HEK293T (cell line): ENCODE results near the gene SLC25A34.

ENCODE experiments used
- CTCF ChIA-PET: fragments of 350-600 bp; formaldehyde crosslinking; extraction: SDS; loops from one replicate; lab custom pipeline; 2021; ENCODE audit warnings: antibody characterized with exemption, inconsistent platforms; lab: Yijun Ruan, JAX
- POLR2A ChIA-PET: fragments of 350-600 bp; formaldehyde crosslinking; extraction: SDS; loops from one replicate; lab custom pipeline; 2020; ENCODE audit warnings: antibody characterized with exemption, inconsistent platforms; lab: Yijun Ruan, JAX
- DNase-seq: peaks from one replicate; pipeline ENCODE4 v3.0.0; 2012; ENCODE audit warnings: mixed read lengths; ENCODE audit errors: extremely low spot score
- ARNT ChIP-seq: fragments of 450-650 bp; IDR thresholded peaks from 2 replicates; pipeline ENCODE4 v1.6.1; 2017; ENCODE audit warnings: mild to moderate bottlenecking
- BHLHE40 ChIP-seq: fragments of 450-650 bp; IDR thresholded peaks from 2 replicates; pipeline ENCODE4 v1.6.1; 2016; ENCODE audit warnings: mild to moderate bottlenecking, moderate library complexity, borderline replicate concordance
- CTBP1 ChIP-seq: fragments of 450-650 bp; IDR thresholded peaks from 2 replicates; pipeline ENCODE4 v1.6.1; 2016; ENCODE audit warnings: borderline replicate concordance
- ELF4 ChIP-seq: fragments of 450-650 bp; IDR thresholded peaks from 2 replicates; pipeline ENCODE4 v1.6.1; 2017; ENCODE audit warnings: antibody characterized with exemption
- FOXA1 ChIP-seq: fragments of 450-650 bp; IDR thresholded peaks from 2 replicates; pipeline ENCODE4 v1.6.1; 2016; ENCODE audit warnings: mild to moderate bottlenecking
- FOXK2 ChIP-seq: fragments of 450-650 bp; IDR thresholded peaks from 2 replicates; pipeline ENCODE4 v1.6.1; 2016; ENCODE audit warnings: mild to moderate bottlenecking
- FOXM1 ChIP-seq: fragments of 450-650 bp; IDR thresholded peaks from 2 replicates; pipeline ENCODE4 v1.6.1; 2017; ENCODE audit warnings: mild to moderate bottlenecking, borderline replicate concordance
- HDGF ChIP-seq: fragments of 450-650 bp; IDR thresholded peaks from 2 replicates; pipeline ENCODE4 v1.6.1; 2017; ENCODE audit warnings: antibody characterized with exemption, borderline replicate concordance
- L3MBTL2 ChIP-seq: fragments of 450-650 bp; conservative IDR thresholded peaks from 2 replicates; pipeline ENCODE4 v1.6.1; 2016; ENCODE audit warnings: mild to moderate bottlenecking
- LEF1 ChIP-seq: fragments of 450-650 bp; IDR thresholded peaks from 2 replicates; pipeline ENCODE4 v1.6.1; 2017; ENCODE audit warnings: mild to moderate bottlenecking, borderline replicate concordance
- NFRKB ChIP-seq: fragments of 450-650 bp; IDR thresholded peaks from 2 replicates; pipeline ENCODE4 v1.6.1; 2016; ENCODE audit warnings: mild to moderate bottlenecking, moderate library complexity
- SP1 ChIP-seq: fragments of 450-650 bp; IDR thresholded peaks from 2 replicates; pipeline ENCODE4 v1.6.1; 2017
- SUZ12 ChIP-seq: fragments of 450-650 bp; IDR thresholded peaks from 2 replicates; pipeline ENCODE4 v1.6.1; 2016; ENCODE audit warnings: mild to moderate bottlenecking
- TARDBP ChIP-seq: fragments of 450-650 bp; IDR thresholded peaks from 2 replicates; pipeline ENCODE4 v1.6.1; 2016
- ZNF384 ChIP-seq: fragments of 450-650 bp; IDR thresholded peaks from 2 replicates; pipeline ENCODE4 v1.6.1; 2016
- TF ChIP-seq, protein P1 (sequence below): fragments of 450-650 bp; IDR thresholded peaks from 2 replicates; pipeline ENCODE4 v1.6.1; 2016

The SLC25A34 gene

GRCh38 chr1:15717418-15718125 lies 18.5 kb upstream of the SLC25A34 start:
- TF ChIP-seq, protein P1, sequence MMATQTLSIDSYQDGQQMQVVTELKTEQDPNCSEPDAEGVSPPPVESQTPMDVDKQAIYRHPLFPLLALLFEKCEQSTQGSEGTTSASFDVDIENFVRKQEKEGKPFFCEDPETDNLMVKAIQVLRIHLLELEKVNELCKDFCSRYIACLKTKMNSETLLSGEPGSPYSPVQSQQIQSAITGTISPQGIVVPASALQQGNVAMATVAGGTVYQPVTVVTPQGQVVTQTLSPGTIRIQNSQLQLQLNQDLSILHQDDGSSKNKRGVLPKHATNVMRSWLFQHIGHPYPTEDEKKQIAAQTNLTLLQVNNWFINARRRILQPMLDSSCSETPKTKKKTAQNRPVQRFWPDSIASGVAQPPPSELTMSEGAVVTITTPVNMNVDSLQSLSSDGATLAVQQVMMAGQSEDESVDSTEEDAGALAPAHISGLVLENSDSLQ, result no peak
- no peak for TF ChIP-seq ARNT
- no peak for TF ChIP-seq LEF1
- TF ChIP-seq SUZ12, result no peak
- TF ChIP-seq CTBP1, result no peak
- no peak for TF ChIP-seq BHLHE40
- no peak for DNase-seq
- ChIA-PET CTCF (no interaction called here), POLR2A (no interaction called here)

DNA sequence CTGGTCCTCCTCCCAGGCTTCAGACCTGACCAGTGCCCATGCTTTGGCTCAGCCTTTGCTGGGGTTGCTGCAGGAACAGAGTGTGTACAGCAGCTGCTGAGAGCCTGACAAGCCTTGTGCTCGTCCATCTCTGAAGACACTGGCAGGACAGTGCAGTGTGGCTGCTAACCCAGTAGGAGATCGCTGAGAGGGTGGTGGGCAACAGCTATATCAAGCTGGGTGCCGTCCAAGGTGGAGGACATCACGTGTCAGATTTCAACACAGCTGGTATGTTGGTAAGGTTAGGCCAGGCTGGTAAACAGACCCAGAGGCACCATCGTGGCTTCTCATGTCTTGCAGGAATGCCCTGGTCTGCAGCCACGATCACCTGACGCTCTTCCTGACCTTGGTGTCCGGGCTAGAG lies 17.9 kb upstream of the SLC25A34 start:
- CTCF ChIA-PET, result no interaction called here
- TF ChIP-seq ZNF384, result no peak
- no peak for TF ChIP-seq FOXA1
- no peak for TF ChIP-seq BHLHE40
- TF ChIP-seq SUZ12, result no peak
- TF ChIP-seq HDGF, result no peak
- TF ChIP-seq LEF1, result no peak
- TF ChIP-seq ARNT, result no peak
- no peak for TF ChIP-seq FOXK2
- TF ChIP-seq SP1, result no peak
- POLR2A ChIA-PET, result no interaction called here
- DNase-seq, result no peak

DNA sequence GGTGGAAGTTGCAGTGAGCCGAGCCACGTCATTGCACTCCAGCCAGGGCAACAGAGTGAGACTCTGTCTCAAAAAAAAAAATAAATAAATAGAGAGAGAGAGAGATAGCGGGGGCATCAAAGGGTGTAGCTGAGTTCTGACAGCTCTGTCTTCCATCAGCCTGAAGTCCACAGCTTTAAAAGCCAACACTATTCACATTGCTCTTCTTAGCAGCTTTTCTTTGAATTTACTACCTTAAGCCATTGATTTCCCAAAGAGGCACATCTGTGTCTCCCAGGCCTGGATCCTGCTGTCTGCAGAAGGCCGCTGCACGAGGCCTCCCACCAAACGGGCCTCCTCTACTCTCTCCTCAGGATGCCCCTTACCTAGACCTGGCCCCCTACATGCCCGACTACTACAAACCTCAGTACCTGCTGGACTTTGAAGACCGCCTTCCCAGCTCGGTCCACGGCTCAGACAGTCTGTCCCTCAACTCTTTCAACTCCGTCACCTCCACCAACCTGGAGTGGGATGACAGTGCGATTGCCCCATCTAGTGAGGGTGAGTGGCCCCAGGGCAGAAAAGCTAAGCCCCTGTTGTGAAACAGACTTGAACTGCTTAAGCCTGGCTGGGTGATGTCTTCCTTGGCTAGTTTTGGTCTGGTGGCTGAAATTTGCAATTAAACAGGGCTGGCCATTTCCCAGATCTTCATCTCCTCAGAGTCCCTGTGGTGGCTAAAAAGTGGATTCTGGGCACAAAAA lies 16.5 kb upstream of the SLC25A34 start:
- CTCF ChIA-PET, result interaction anchor here (1.1 kb wide), 1 partner anchor 22 kb away, joined by 3 read pairs; no protein-coding TSS in a partner anchor
- TF ChIP-seq, protein P1, result no peak
- TF ChIP-seq SP1, result no peak
- TF ChIP-seq L3MBTL2, result no peak
- TF ChIP-seq FOXK2, result no peak
- TF ChIP-seq HDGF, result no peak
- no peak for TF ChIP-seq ELF4
- TF ChIP-seq SUZ12, result no peak
- no peak for TF ChIP-seq ZNF384
- no peak for TF ChIP-seq LEF1
- no peak for TF ChIP-seq NFRKB
- TF ChIP-seq FOXA1, result no peak
- no peak for TF ChIP-seq ARNT
- no peak for TF ChIP-seq CTBP1
- no peak for TF ChIP-seq BHLHE40
- TF ChIP-seq FOXM1, result no peak
- TF ChIP-seq TARDBP, result no peak
- POLR2A ChIA-PET, result no interaction called here
- DNase-seq, result no peak

GRCh38 chr1:15720861-15721260 lies 15.2 kb upstream of the SLC25A34 start:
- no peak for TF ChIP-seq SUZ12
- TF ChIP-seq ZNF384, result no peak
- no peak for TF ChIP-seq SP1
- POLR2A ChIA-PET, result no interaction called here
- CTCF ChIA-PET, result interaction anchor here (1.1 kb wide), 2 partner anchors 16 to 20 kb away, joined by 3 to 4 read pairs; no protein-coding TSS in a partner anchor
- DNase-seq, result no peak

GRCh38 chr1:15722411-15722810 lies 13.6 kb upstream of the SLC25A34 start:
- POLR2A ChIA-PET, result no interaction called here
- CTCF ChIA-PET, result interaction anchor here (1.7 kb wide), 1 partner anchor 19 kb away, joined by 5 read pairs; no protein-coding TSS in a partner anchor
- DNase-seq, result no peak
- no peak for TF ChIP-seq CTBP1

GRCh38 chr1:15722836-15723532 lies 13.1 kb upstream of the SLC25A34 start:
- ChIA-PET POLR2A (no interaction called here), CTCF (interaction anchor here (1.7 kb wide), 1 partner anchor 18 kb away, joined by 5 read pairs; no protein-coding TSS in a partner anchor)
- no peak for DNase-seq
- TF ChIP-seq FOXM1 (no peak), L3MBTL2 (no peak), SUZ12 (no peak), ARNT (no peak), LEF1 (no peak), TARDBP (no peak), CTBP1 (no peak), BHLHE40 (no peak), FOXA1 (no peak), FOXK2 (no peak)
- TF ChIP-seq, protein P1, result no peak
